ENCODE measurements around the gene SHLD1.
"Not testable (repeated sequence)": the region's sequence is repeated elsewhere in the genome, so short reads cannot be mapped to it uniquely, and the experiment has no call there.

SHLD1 gene

GRCh38 chr20:5749952-5750779 is at the start of gene SHLD1:
Gene SHLD1, plus strand, starts transcription at chr20:5750401. Its CDS starts 22,465 bp downstream, at chr20:5772866.
- Histone ChIP-seq H3K27ac (ENCODE audit: low read length) (no peak within 1 kb of the TSS), H3K4me3 (ENCODE audit: low read length) (peak within 1 kb of the TSS; percentile 20; the same call in 1 of the 2 replicates), H3K36me3 (ENCODE audit: control insufficient read depth, insufficient read depth, low read length) (no peaks in the 10 kb centered on the region), H3K27me3 (ENCODE audit: control insufficient read depth, insufficient read depth, low read length) (no peaks in the 10 kb centered on the region), H3K4me1 (ENCODE audit: control insufficient read depth, insufficient read depth, low read length) (0 out of 2 replicates have a peak, but pooled peaks cover 1% of the 10 kb centered on the region), H3K9me3 (ENCODE audit: control insufficient read depth, insufficient read depth, low read length) (no peaks in the 10 kb centered on the region)
- peak; percentile 71 for DNase-seq (ENCODE audit: low read depth, low spot score)
- no CpG with 5 or more reads among the region's 27 CpGs for WGBS (ENCODE audit: insufficient coverage, insufficient read length)

- no CpG with 5 or more reads among the region's 5 CpGs for WGBS (ENCODE audit: insufficient coverage, insufficient read length)
- H3K9me3 ChIP-seq (ENCODE audit: control insufficient read depth, insufficient read depth, low read length); DNase-seq (ENCODE audit: low read depth, low spot score); H3K4me3 ChIP-seq (ENCODE audit: low read length); H3K27ac ChIP-seq (ENCODE audit: low read length); H3K27me3 ChIP-seq (ENCODE audit: control insufficient read depth, insufficient read depth, low read length); H3K4me1 ChIP-seq (ENCODE audit: control insufficient read depth, insufficient read depth, low read length); H3K36me3 ChIP-seq (ENCODE audit: control insufficient read depth, insufficient read depth, low read length): not testable (repeated sequence)
Observed at GRCh38 chr20:5702339-5702738, 47.9 kb upstream of the SHLD1 start.

- WGBS (ENCODE audit: insufficient coverage, insufficient read length), result no CpG with 5 or more reads among the region's 5 CpGs
- H3K36me3 ChIP-seq (ENCODE audit: control insufficient read depth, insufficient read depth, low read length), result no peaks in the 10 kb centered on the region
- no peak overlapping the region for H3K4me3 ChIP-seq (ENCODE audit: low read length)
- no peak for DNase-seq (ENCODE audit: low read depth, low spot score)
- H3K27me3 ChIP-seq (ENCODE audit: control insufficient read depth, insufficient read depth, low read length), result no peaks in the 10 kb centered on the region
- no peaks in the 10 kb centered on the region for H3K4me1 ChIP-seq (ENCODE audit: control insufficient read depth, insufficient read depth, low read length)
- H3K9me3 ChIP-seq (ENCODE audit: control insufficient read depth, insufficient read depth, low read length), result no peaks in the 10 kb centered on the region
- no peak overlapping the region for H3K27ac ChIP-seq (ENCODE audit: low read length)
Observed at GRCh38 chr20:5703681-5704101, 46.5 kb upstream of the SHLD1 start.

GRCh38 chr20:5705827-5706226 is 44.4 kb upstream of the SHLD1 start:
- no peaks in the 10 kb centered on the region for H3K4me1 ChIP-seq (ENCODE audit: control insufficient read depth, insufficient read depth, low read length)
- DNase-seq (ENCODE audit: low read depth, low spot score), result no peak
- no peaks in the 10 kb centered on the region for H3K27me3 ChIP-seq (ENCODE audit: control insufficient read depth, insufficient read depth, low read length)
- WGBS (ENCODE audit: insufficient coverage, insufficient read length), result no CpG with 5 or more reads among the region's 6 CpGs
- no peak overlapping the region for H3K4me3 ChIP-seq (ENCODE audit: low read length)
- no peaks in the 10 kb centered on the region for H3K36me3 ChIP-seq (ENCODE audit: control insufficient read depth, insufficient read depth, low read length)
- H3K27ac ChIP-seq (ENCODE audit: low read length), result no peak overlapping the region
- no peaks in the 10 kb centered on the region for H3K9me3 ChIP-seq (ENCODE audit: control insufficient read depth, insufficient read depth, low read length)

GRCh38 chr20:5706797-5707196 is 43.4 kb upstream of the SHLD1 start:
- no peaks in the 10 kb centered on the region for H3K9me3 ChIP-seq (ENCODE audit: control insufficient read depth, insufficient read depth, low read length)
- H3K4me3 ChIP-seq (ENCODE audit: low read length), result no peak overlapping the region
- WGBS (ENCODE audit: insufficient coverage, insufficient read length), result no CpG with 5 or more reads among the region's 9 CpGs
- no peak overlapping the region for H3K27ac ChIP-seq (ENCODE audit: low read length)
- H3K36me3 ChIP-seq (ENCODE audit: control insufficient read depth, insufficient read depth, low read length), result no peaks in the 10 kb centered on the region
- DNase-seq (ENCODE audit: low read depth, low spot score), result no peak
- no peaks in the 10 kb centered on the region for H3K27me3 ChIP-seq (ENCODE audit: control insufficient read depth, insufficient read depth, low read length)
- no peaks in the 10 kb centered on the region for H3K4me1 ChIP-seq (ENCODE audit: control insufficient read depth, insufficient read depth, low read length)

- no peak overlapping the region for H3K27ac ChIP-seq (ENCODE audit: low read length)
- no peaks in the 10 kb centered on the region for H3K36me3 ChIP-seq (ENCODE audit: control insufficient read depth, insufficient read depth, low read length)
- H3K4me3 ChIP-seq (ENCODE audit: low read length), result no peak overlapping the region
- DNase-seq (ENCODE audit: low read depth, low spot score), result no peak
- H3K4me1 ChIP-seq (ENCODE audit: control insufficient read depth, insufficient read depth, low read length), result no peaks in the 10 kb centered on the region
- no peaks in the 10 kb centered on the region for H3K9me3 ChIP-seq (ENCODE audit: control insufficient read depth, insufficient read depth, low read length)
- H3K27me3 ChIP-seq (ENCODE audit: control insufficient read depth, insufficient read depth, low read length), result no peaks in the 10 kb centered on the region
- no CpG with 5 or more reads among the region's 3 CpGs for WGBS (ENCODE audit: insufficient coverage, insufficient read length)
Observed at GRCh38 chr20:5710551-5710950, 39.6 kb upstream of the SHLD1 start.

GRCh38 chr20:5714261-5715041 is 35.8 kb upstream of the SHLD1 start:
- peak; percentile 25 for DNase-seq (ENCODE audit: low read depth, low spot score)
- Histone ChIP-seq H3K4me1 (ENCODE audit: control insufficient read depth, insufficient read depth, low read length) (no peaks in the 10 kb centered on the region), H3K27me3 (ENCODE audit: control insufficient read depth, insufficient read depth, low read length) (no peaks in the 10 kb centered on the region), H3K4me3 (ENCODE audit: low read length) (no peak overlapping the region), H3K9me3 (ENCODE audit: control insufficient read depth, insufficient read depth, low read length) (no peaks in the 10 kb centered on the region), H3K27ac (ENCODE audit: low read length) (no peak overlapping the region), H3K36me3 (ENCODE audit: control insufficient read depth, insufficient read depth, low read length) (no peaks in the 10 kb centered on the region)
- WGBS (ENCODE audit: insufficient coverage, insufficient read length), result no CpG with 5 or more reads among the region's 4 CpGs

GRCh38 chr20:5715071-5715841 is 34.9 kb upstream of the SHLD1 start:
- DNase-seq (ENCODE audit: low read depth, low spot score), result no peak
- no peaks in the 10 kb centered on the region for H3K9me3 ChIP-seq (ENCODE audit: control insufficient read depth, insufficient read depth, low read length)
- no peak overlapping the region for H3K27ac ChIP-seq (ENCODE audit: low read length)
- no peaks in the 10 kb centered on the region for H3K36me3 ChIP-seq (ENCODE audit: control insufficient read depth, insufficient read depth, low read length)
- no peaks in the 10 kb centered on the region for H3K27me3 ChIP-seq (ENCODE audit: control insufficient read depth, insufficient read depth, low read length)
- H3K4me1 ChIP-seq (ENCODE audit: control insufficient read depth, insufficient read depth, low read length), result no peaks in the 10 kb centered on the region
- H3K4me3 ChIP-seq (ENCODE audit: low read length), result no peak overlapping the region
- no CpG with 5 or more reads among the region's 5 CpGs for WGBS (ENCODE audit: insufficient coverage, insufficient read length)

- Histone ChIP-seq H3K9me3 (ENCODE audit: control insufficient read depth, insufficient read depth, low read length) (no peaks in the 10 kb centered on the region), H3K36me3 (ENCODE audit: control insufficient read depth, insufficient read depth, low read length) (no peaks in the 10 kb centered on the region), H3K27ac (ENCODE audit: low read length) (no peak overlapping the region), H3K4me1 (ENCODE audit: control insufficient read depth, insufficient read depth, low read length) (no peaks in the 10 kb centered on the region), H3K27me3 (ENCODE audit: control insufficient read depth, insufficient read depth, low read length) (no peaks in the 10 kb centered on the region), H3K4me3 (ENCODE audit: low read length) (no peak overlapping the region)
- WGBS (ENCODE audit: insufficient coverage, insufficient read length), result no CpG with 5 or more reads among the region's 4 CpGs
- DNase-seq (ENCODE audit: low read depth, low spot score), result no peak
Observed at GRCh38 chr20:5716953-5717352, 33.2 kb upstream of the SHLD1 start.

GRCh38 chr20:5718896-5719595 is 31.2 kb upstream of the SHLD1 start:
- no peak overlapping the region for H3K4me3 ChIP-seq (ENCODE audit: low read length)
- no peaks in the 10 kb centered on the region for H3K36me3 ChIP-seq (ENCODE audit: control insufficient read depth, insufficient read depth, low read length)
- H3K9me3 ChIP-seq (ENCODE audit: control insufficient read depth, insufficient read depth, low read length), result no peaks in the 10 kb centered on the region
- H3K27me3 ChIP-seq (ENCODE audit: control insufficient read depth, insufficient read depth, low read length), result no peaks in the 10 kb centered on the region
- no peaks in the 10 kb centered on the region for H3K4me1 ChIP-seq (ENCODE audit: control insufficient read depth, insufficient read depth, low read length)
- no peak overlapping the region for H3K27ac ChIP-seq (ENCODE audit: low read length)
- no peak for DNase-seq (ENCODE audit: low read depth, low spot score)
- no CpG with 5 or more reads among the region's 1 CpG for WGBS (ENCODE audit: insufficient coverage, insufficient read length)

Measured in iPS DF 6.9 (cell line).